Neural crest cell (in vitro differentiated cells): ENCODE measurements around the gene SHTN1. TPM values are rescaled to one million over a fixed set of nuclear protein-coding genes. Genes with fewer than 3 reads are reported as not detected.

Experiments
- DNase-seq: peaks from one replicate; pipeline ENCODE4 v3.0.0; 2021; ENCODE audit warnings: low read depth, mixed read lengths, low spot score
- H3K27ac Mint-ChIP-seq: one replicate; pipeline ENCODE4 v1.8.0; 2021; ENCODE audit warnings: mild to moderate bottlenecking, mixed read lengths; ENCODE audit not compliant: unreplicated experiment
- H3K27me3 Mint-ChIP-seq: 2 replicates; pipeline ENCODE4 v1.8.0; 2021; ENCODE audit warnings: low read depth, mild to moderate bottlenecking, mixed read lengths
- H3K36me3 Mint-ChIP-seq: 2 replicates; pipeline ENCODE4 v1.8.0; 2021; ENCODE audit warnings: low read depth, mild to moderate bottlenecking, mixed read lengths
- H3K4me1 Mint-ChIP-seq: 2 replicates; pipeline ENCODE4 v1.8.0; 2021; ENCODE audit warnings: mixed read lengths
- H3K4me3 Mint-ChIP-seq: one replicate; pipeline ENCODE4 v1.8.0; 2021; ENCODE audit warnings: mild to moderate bottlenecking, mixed read lengths
- H3K9me3 Mint-ChIP-seq: 2 replicates; pipeline ENCODE4 v1.8.0; 2021; ENCODE audit warnings: mixed read lengths
- total RNA-seq: library from RNA; stranded (reverse); gene quantifications from 2 replicates; pipeline ENCODE4 v1.2.1, GENCODE V29; 2021
- TF ChIP-seq, protein P1 (sequence below): fragments of 200-600 bp; sonication (generic); conservative IDR thresholded peaks from 2 replicates; pipeline ENCODE4 v1.5.0; 2021; ENCODE audit warnings: antibody characterized with exemption, mild to moderate bottlenecking

The SHTN1 gene
- total RNA-seq, 1 donor from 2014 or later: 10.0 TPM

DNA sequence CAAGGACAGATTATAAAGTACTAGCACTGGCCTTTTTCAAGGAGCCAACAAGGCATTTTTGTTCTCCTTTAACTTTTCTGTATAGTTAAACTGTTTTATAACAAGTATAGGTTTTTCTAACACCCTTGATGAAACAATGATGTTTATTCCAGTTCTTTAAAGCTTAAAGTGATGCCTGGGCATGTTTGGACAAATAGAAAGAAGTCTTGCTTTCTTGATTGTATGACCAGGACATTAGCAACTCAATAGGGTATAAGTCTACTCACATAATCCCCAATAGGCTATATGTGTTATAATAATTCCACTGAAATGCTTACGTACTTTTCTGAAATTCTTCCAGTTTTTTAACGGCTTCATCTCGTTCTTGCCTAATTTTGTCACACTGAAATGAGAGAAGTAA lies 36.7 kb downstream of the SHTN1 start:
- Mint-ChIP-seq H3K9me3 (peaks cover 2% of the 10 kb centered on the region), H3K27ac (no peak overlapping the region), H3K27me3 (no peaks in the 10 kb centered on the region), H3K36me3 (no peaks in the 10 kb centered on the region), H3K4me3 (no peak overlapping the region), H3K4me1 (peaks cover 3% of the 10 kb centered on the region)
- no peak for DNase-seq
- TF ChIP-seq, protein P1, sequence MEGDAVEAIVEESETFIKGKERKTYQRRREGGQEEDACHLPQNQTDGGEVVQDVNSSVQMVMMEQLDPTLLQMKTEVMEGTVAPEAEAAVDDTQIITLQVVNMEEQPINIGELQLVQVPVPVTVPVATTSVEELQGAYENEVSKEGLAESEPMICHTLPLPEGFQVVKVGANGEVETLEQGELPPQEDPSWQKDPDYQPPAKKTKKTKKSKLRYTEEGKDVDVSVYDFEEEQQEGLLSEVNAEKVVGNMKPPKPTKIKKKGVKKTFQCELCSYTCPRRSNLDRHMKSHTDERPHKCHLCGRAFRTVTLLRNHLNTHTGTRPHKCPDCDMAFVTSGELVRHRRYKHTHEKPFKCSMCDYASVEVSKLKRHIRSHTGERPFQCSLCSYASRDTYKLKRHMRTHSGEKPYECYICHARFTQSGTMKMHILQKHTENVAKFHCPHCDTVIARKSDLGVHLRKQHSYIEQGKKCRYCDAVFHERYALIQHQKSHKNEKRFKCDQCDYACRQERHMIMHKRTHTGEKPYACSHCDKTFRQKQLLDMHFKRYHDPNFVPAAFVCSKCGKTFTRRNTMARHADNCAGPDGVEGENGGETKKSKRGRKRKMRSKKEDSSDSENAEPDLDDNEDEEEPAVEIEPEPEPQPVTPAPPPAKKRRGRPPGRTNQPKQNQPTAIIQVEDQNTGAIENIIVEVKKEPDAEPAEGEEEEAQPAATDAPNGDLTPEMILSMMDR: no peak

DNA sequence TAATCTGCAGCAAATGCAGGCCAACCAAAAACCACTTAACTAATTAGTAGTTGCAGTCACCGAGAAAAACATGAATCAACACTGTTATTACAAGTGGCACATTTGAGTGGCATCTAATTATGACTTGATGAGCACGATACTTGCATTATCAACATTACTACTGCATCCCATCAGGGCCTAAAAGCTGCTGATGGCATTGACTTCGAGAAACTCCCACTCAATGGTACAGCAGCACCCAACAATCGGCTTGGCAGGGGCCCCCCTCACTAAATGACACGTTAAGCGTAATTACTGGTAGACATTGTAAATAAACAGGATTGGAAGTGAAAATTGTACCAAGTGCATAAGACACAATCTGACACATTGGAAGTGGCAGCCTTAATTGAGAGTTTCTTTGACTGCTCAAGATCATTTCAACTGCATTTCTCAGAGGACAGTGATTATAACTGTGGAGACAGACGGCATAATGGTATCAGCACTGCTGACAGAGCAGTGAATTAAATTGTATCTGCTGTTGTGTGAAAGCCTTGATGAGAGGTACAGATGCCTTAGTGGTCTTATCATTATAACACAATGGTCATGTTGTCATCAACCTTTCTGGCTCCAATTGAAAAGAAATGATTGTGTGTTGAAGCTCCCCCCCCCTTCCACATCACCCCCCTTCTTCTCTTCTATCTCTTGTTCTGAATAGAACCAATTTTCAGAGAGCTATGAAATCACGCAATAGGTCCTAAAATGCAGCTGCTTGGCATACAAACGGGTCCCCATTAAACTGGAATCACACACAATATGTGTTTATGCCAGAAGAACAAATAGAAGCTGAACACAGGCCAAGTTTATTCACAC lies 43.4 kb downstream of the SHTN1 start:
- TF ChIP-seq, protein P1: no peak
- Mint-ChIP-seq H3K27me3 (no peaks in the 10 kb centered on the region), H3K4me1 (peaks cover 15% of the 10 kb centered on the region), H3K9me3 (peaks cover 2% of the 10 kb centered on the region), H3K27ac (peak overlapping the region; percentile 29), H3K4me3 (no peak overlapping the region), H3K36me3 (no peaks in the 10 kb centered on the region)
- no peak for DNase-seq

DNA sequence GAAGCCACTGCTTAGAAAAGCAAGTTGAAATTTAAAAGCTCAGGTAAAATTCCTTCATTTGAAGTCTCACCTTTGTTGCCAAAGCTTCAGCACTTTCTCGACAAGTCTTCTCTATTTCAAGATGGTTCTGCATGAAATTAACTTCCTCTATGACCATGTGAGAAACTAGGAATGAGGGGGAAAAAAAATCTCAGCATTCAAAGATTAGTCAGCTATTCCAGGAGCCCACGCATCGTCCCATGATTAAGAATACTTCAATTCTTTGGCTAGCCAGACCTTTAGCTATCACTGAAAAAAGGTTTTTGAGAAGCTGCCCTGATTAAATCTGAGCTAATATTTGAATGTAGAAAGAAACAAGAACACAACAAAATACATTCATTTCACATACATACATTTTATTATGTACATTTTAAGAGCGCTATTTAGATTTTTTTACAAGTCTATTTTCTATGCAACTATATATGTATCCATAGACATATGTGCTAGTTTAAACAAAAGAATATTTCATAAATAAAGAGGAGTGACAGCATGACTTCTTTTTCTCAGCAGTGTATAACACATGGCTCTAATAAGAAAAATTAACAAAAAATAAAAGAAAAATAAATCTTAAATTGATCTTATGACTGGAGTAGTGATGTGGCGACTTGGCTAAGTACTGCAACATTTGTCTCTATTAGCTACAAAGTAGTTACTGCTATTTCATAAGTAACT lies 44.8 kb downstream of the SHTN1 start:
- Mint-ChIP-seq H3K27ac (no peak overlapping the region), H3K4me1 (peaks cover 15% of the 10 kb centered on the region), H3K36me3 (no peaks in the 10 kb centered on the region), H3K4me3 (no peak overlapping the region), H3K27me3 (no peaks in the 10 kb centered on the region), H3K9me3 (peaks cover 2% of the 10 kb centered on the region)
- no peak for DNase-seq
- TF ChIP-seq, protein P1: no peak

DNA sequence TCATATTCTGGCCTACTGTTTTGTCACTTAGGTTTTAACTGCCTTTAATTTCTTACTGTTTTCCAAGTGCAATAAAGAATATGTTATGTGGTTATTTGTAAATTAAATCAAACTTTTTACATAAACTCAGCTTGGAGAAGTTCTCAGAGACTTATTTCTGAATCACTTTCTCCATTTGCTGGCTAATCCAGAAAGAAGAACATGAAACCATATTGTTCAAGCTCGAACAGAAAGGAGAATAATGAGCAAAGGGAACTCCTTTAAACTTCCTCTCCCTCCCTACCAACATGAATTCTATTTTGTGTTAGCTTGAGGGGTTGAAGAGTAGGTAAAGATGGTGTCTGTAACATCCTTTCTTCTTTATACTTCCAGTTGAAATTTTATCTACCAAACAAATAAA lies 52.3 kb downstream of the SHTN1 start:
- Mint-ChIP-seq H3K36me3 (peaks cover 3% of the 10 kb centered on the region), H3K9me3 (no peaks in the 10 kb centered on the region), H3K27me3 (no peaks in the 10 kb centered on the region), H3K4me1 (peaks cover 8% of the 10 kb centered on the region), H3K4me3 (no peak overlapping the region), H3K27ac (no peak overlapping the region)
- TF ChIP-seq, protein P1: no peak
- DNase-seq: no peak

DNA sequence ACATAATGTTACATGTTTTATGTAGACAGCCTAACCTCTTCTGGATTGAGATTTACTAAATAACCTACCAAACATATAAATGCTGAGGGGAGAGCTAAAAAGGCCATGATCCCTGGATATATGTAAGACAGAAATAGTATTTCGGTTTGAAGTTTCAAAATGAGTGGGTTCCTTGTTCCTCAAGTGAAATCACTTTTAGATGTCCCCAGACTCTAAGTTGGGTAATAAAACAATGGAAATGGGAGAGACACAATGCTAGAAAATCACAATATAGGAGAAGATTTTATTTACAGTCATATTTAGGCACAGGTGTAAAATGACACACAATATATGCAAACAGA lies 56.5 kb downstream of the SHTN1 start:
- H3K4me1 Mint-ChIP-seq: peaks cover 17% of the 10 kb centered on the region
- H3K9me3 Mint-ChIP-seq: no peaks in the 10 kb centered on the region
- peaks cover 9% of the 10 kb centered on the region for H3K36me3 Mint-ChIP-seq
- H3K27me3 Mint-ChIP-seq: no peaks in the 10 kb centered on the region
- no peak overlapping the region for H3K4me3 Mint-ChIP-seq
- DNase-seq: no peak
- TF ChIP-seq, protein P1: no peak
- no peak overlapping the region for H3K27ac Mint-ChIP-seq
